Measurements from ENCODE around the gene SPOCK1. TPM values are rescaled to one million over a fixed set of nuclear protein-coding genes. Genes with fewer than 3 reads are reported as not detected.

The SPOCK1 gene
- total RNA-seq, 1 experiment from 2014 or later: 9.8 TPM

- TF ChIP-seq EZH2phosphoT487 (IDR thresholded peaks at IDR 0.05; ENCODE audit: borderline replicate concordance, low read length): no peak
- no peak for TF ChIP-seq CTCF (conservative IDR thresholded peaks at IDR 0.05; ENCODE audit: low read depth, low read length)
- no peak for TF ChIP-seq EZH2 (IDR thresholded peaks at IDR 0.05; ENCODE audit: low read length, unreplicated experiment)
- H3K4me3 ChIP-seq (ENCODE audit: low read length): peak overlapping the region; percentile 71
- H3K27ac ChIP-seq (ENCODE audit: low read length): no peak overlapping the region
- no peaks in the 10 kb centered on the region for H3F3A ChIP-seq (ENCODE audit: low read length, unreplicated experiment)
- H3K9me2 ChIP-seq (replicated peaks; ENCODE audit: low read length): no peaks in the 10 kb centered on the region
- no peaks in the 10 kb centered on the region for H3K9me3 ChIP-seq (ENCODE audit: low read length)
- peak; percentile 4 for DNase-seq
- peak; percentile 55 for ATAC-seq
- H3K36me3 ChIP-seq (ENCODE audit: low read depth, low read length): no peaks in the 10 kb centered on the region
- no peaks in the 10 kb centered on the region; the same call in 1 of the 2 replicates for H3K4me1 ChIP-seq (ENCODE audit: insufficient read depth, low read length)
- POLR2A ChIA-PET (ENCODE audit: unreplicated experiment): interaction anchor here (0.5 kb wide), 1 partner anchor 128 kb away, joined by 3 read pairs; no protein-coding TSS in a partner anchor
- no TSS peak for BruUV-seq (replicated peaks)
- H3K4me2 ChIP-seq (ENCODE audit: low read length): peak overlapping the region; percentile 88
- no peaks in the 10 kb centered on the region for H4K20me1 ChIP-seq (ENCODE audit: low read length)
- intact Hi-C loops (cut with micrococcal nuclease): loop anchor here (10.0 kb wide), 2 partner anchors 106 to 424 kb away; no protein-coding TSS in a partner anchor
- no peak overlapping the region for H3K9ac ChIP-seq (ENCODE audit: low read length)
- H3K27me3 ChIP-seq (ENCODE audit: low read length): no peaks in the 10 kb centered on the region
- CTCF ChIA-PET: interaction anchor here (0.7 to 2.6 kb wide), 2 partner anchors 128 to 178 kb away, joined by 3 to 11 read pairs; no protein-coding TSS in a partner anchor
- no peaks in the 10 kb centered on the region for H3K79me2 ChIP-seq (ENCODE audit: low read length)
- peak overlapping the region; percentile 82 for H2AFZ ChIP-seq (ENCODE audit: low read length)
Observed at GRCh38 chr5:137498301-137498735, 808 bp downstream of the SPOCK1 start.

- no peaks in the 10 kb centered on the region for H3K9me2 ChIP-seq (replicated peaks; ENCODE audit: low read length)
- TF ChIP-seq EZH2 (IDR thresholded peaks at IDR 0.05; ENCODE audit: low read length, unreplicated experiment): no peak
- peak; percentile 39; the same call in 1 of the 2 replicates for TF ChIP-seq CTCF (conservative IDR thresholded peaks at IDR 0.05; ENCODE audit: low read depth, low read length)
- ChIA-PET POLR2A (ENCODE audit: unreplicated experiment) (interaction anchor here (0.6 kb wide), 1 partner anchor 10 kb away, joined by 4 read pairs; no protein-coding TSS in a partner anchor), CTCF (interaction anchor here (0.7 to 2.6 kb wide), 3 partner anchors 128 to 423 kb away, joined by 3 to 11 read pairs (median 4); no protein-coding TSS in a partner anchor)
- H3K36me3 ChIP-seq (ENCODE audit: low read depth, low read length): no peaks in the 10 kb centered on the region
- ATAC-seq (peak; percentile 29; the same call in 1 of the 2 replicates), DNase-seq (peak; percentile 10)
- peak overlapping the region; percentile 71 for H3K4me3 ChIP-seq (ENCODE audit: low read length)
- H3K4me1 ChIP-seq (ENCODE audit: insufficient read depth, low read length): peaks cover 5% of the 10 kb centered on the region
- no peaks in the 10 kb centered on the region for H3F3A ChIP-seq (ENCODE audit: low read length, unreplicated experiment)
- peak overlapping the region; percentile 82; the same call in 1 of the 2 replicates for H2AFZ ChIP-seq (ENCODE audit: low read length)
- no peaks in the 10 kb centered on the region for H3K9me3 ChIP-seq (ENCODE audit: low read length)
- no peaks in the 10 kb centered on the region for H3K79me2 ChIP-seq (ENCODE audit: low read length)
- H3K27me3 ChIP-seq (ENCODE audit: low read length): no peaks in the 10 kb centered on the region
- peak overlapping the region; percentile 88 for H3K4me2 ChIP-seq (ENCODE audit: low read length)
- TSS peak; percentile 33 for BruUV-seq (replicated peaks)
- intact Hi-C loops (cut with micrococcal nuclease): loop anchor here (10.0 kb wide), 2 partner anchors 107 to 423 kb away; no protein-coding TSS in a partner anchor
- no peak overlapping the region for H3K27ac ChIP-seq (ENCODE audit: low read length)
- no peaks in the 10 kb centered on the region for H4K20me1 ChIP-seq (ENCODE audit: low read length)
- no peak overlapping the region for H3K9ac ChIP-seq (ENCODE audit: low read length)
Observed at GRCh38 chr5:137497396-137498290, 1.5 kb downstream of the SPOCK1 start.
